SU-DHL-6 (cell line): ENCODE data around the gene ZBTB6.
"Not testable (repeated sequence)": the region's sequence is repeated elsewhere in the genome, so short reads cannot be mapped to it uniquely, and the experiment has no call there.

ENCODE experiments used
- H2AFZ ChIP-seq: fragments of 200-600 bp; sonication (generic); 2 replicates; pipeline ENCODE4 v1.6.1; 2014; ENCODE audit warnings: low read depth, mild to moderate bottlenecking, moderate library complexity, mixed read lengths, antibody characterized with exemption, low read length; ENCODE audit not compliant: severe bottlenecking
- H3F3A ChIP-seq: fragments of 200-600 bp; shearing (Covaris generic); 2 replicates; pipeline ENCODE4 v1.6.0; 2016; ENCODE audit warnings: antibody characterized with exemption, mild to moderate bottlenecking; ENCODE audit not compliant: insufficient read depth
- H3K27ac ChIP-seq: fragments of 200-600 bp; sonication (generic); 2 replicates; pipeline ENCODE4 v1.5.1; 2016; ENCODE audit warnings: low read depth, mild to moderate bottlenecking, low read length, moderate library complexity, mixed read lengths
- H3K27me3 ChIP-seq: fragments of 200-600 bp; sonication (generic), shearing (Covaris generic); 2 replicates; pipeline ENCODE4 v1.6.0; 2014; ENCODE audit warnings: mild to moderate bottlenecking, low read length
- H3K36me3 ChIP-seq: fragments of 200-600 bp; sonication (generic); 2 replicates; pipeline ENCODE4 v1.6.1; 2014; ENCODE audit warnings: mild to moderate bottlenecking, low read length, mixed read lengths
- H3K4me2 ChIP-seq: fragments of 300-600, 200-600 bp; shearing (Covaris generic), sonication (generic); 2 replicates; pipeline ENCODE4 v1.6.0; 2014; ENCODE audit warnings: low read length, low read depth, mild to moderate bottlenecking; ENCODE audit not compliant: poor library complexity, severe bottlenecking
- H3K4me3 ChIP-seq: fragments of 200-600 bp; sonication (generic); 2 replicates; pipeline ENCODE4 v1.5.1; 2014; ENCODE audit warnings: antibody characterized with exemption, low read length, mild to moderate bottlenecking, mixed read lengths; ENCODE audit not compliant: insufficient read depth, poor library complexity, severe bottlenecking
- H3K79me2 ChIP-seq: fragments of 200-600 bp; sonication (generic); 2 replicates; pipeline ENCODE4 v1.6.1; 2014; ENCODE audit warnings: mild to moderate bottlenecking, low read length, moderate library complexity; ENCODE audit not compliant: insufficient read depth
- H3K9ac ChIP-seq: fragments of 200-600 bp; sonication (generic); 2 replicates; pipeline ENCODE4 v1.7.0; 2014; ENCODE audit warnings: mild to moderate bottlenecking, low read length
- H3K9me2 ChIP-seq: fragments of 200-600 bp; sonication (generic); replicated peaks from 2 replicates; pipeline ENCODE4 v1.6.1; 2014; ENCODE audit warnings: low read length; ENCODE audit not compliant: insufficient read depth
- H3K9me3 ChIP-seq: fragments of 200-600 bp; sonication (generic); 2 replicates; pipeline ENCODE4 v1.6.1; 2014; ENCODE audit warnings: low read length, mixed read lengths; ENCODE audit not compliant: insufficient read depth
- H4K20me1 ChIP-seq: fragments of 200-600 bp; sonication (generic); 2 replicates; pipeline ENCODE4 v1.6.1; 2014; ENCODE audit warnings: low read depth, mild to moderate bottlenecking, antibody characterized with exemption, low read length, moderate library complexity, mixed read lengths
- EZH2phosphoT487 ChIP-seq: fragments of 200-600 bp; sonication (generic), shearing (Covaris generic); conservative IDR thresholded peaks from 2 replicates; pipeline ENCODE4 v1.6.1; 2018; ENCODE audit warnings: mild to moderate bottlenecking, antibody characterized with exemption, low read length, moderate library complexity, mixed read lengths
- TF ChIP-seq, protein P1 (sequence below): fragments of 200-600 bp; sonication (generic); IDR thresholded peaks from one replicate; pipeline ENCODE4 v1.5.1; 2017; ENCODE audit warnings: antibody characterized with exemption, mild to moderate bottlenecking, low read length, moderate library complexity; ENCODE audit not compliant: insufficient read depth, poor library complexity, severe bottlenecking

The ZBTB6 gene

DNA sequence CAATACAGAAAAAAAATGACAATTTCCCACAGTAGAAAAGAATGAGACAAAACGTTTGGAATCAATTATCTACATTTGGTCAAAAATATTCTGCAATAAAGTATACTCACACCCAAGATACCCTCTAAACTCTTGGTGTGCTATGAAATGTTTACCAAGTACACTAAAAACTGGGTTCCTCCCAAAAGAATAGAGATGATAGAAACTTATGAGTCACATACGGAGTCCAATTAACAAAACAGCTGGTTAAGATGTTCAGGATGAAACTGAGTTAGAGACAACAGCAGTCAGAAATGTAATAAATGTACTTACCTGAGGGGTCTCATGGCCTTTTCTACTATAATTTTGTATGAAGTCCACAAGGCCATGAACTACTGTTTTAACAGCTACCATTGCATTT is 33.7 kb downstream of the ZBTB6 start:
- Histone ChIP-seq H3K9me2 (no peaks in the 10 kb centered on the region), H4K20me1 (no peaks in the 10 kb centered on the region), H3K4me2 (no peak overlapping the region), H3K9me3 (no peaks in the 10 kb centered on the region), H2AFZ (no peak overlapping the region), H3K27ac (no peak overlapping the region), H3K4me3 (no peak overlapping the region), H3K79me2 (no peaks in the 10 kb centered on the region), H3K27me3 (no peaks in the 10 kb centered on the region), H3K9ac (no peak overlapping the region), H3K36me3 (peaks cover 57% of the 10 kb centered on the region), H3F3A (no peaks in the 10 kb centered on the region)
- TF ChIP-seq, protein P1, sequence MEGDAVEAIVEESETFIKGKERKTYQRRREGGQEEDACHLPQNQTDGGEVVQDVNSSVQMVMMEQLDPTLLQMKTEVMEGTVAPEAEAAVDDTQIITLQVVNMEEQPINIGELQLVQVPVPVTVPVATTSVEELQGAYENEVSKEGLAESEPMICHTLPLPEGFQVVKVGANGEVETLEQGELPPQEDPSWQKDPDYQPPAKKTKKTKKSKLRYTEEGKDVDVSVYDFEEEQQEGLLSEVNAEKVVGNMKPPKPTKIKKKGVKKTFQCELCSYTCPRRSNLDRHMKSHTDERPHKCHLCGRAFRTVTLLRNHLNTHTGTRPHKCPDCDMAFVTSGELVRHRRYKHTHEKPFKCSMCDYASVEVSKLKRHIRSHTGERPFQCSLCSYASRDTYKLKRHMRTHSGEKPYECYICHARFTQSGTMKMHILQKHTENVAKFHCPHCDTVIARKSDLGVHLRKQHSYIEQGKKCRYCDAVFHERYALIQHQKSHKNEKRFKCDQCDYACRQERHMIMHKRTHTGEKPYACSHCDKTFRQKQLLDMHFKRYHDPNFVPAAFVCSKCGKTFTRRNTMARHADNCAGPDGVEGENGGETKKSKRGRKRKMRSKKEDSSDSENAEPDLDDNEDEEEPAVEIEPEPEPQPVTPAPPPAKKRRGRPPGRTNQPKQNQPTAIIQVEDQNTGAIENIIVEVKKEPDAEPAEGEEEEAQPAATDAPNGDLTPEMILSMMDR = no peak
- TF ChIP-seq EZH2phosphoT487 = no peak

DNA sequence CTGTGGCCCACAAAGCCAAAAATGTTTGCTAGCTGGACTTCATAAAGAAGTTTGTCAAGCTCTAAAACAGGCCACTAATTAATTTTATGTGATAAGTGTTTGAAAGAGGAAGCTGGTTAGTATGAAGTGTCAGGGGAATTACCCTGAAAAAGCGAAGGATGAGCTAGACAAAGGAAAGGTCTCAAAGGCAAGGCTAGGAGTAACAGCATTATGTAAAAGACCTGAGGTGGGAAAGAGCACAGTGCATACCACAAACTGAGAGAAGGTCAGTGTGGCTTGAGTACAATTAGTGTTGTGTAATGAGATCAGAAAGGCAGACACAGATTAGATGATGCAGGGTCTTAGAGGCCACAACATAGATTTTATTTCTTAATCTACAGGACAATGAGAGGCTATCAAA is 37.6 kb downstream of the ZBTB6 start:
- Histone ChIP-seq H2AFZ (no peak overlapping the region), H3K36me3 (peaks cover 47% of the 10 kb centered on the region), H3K9me3 (no peaks in the 10 kb centered on the region), H3K4me3 (no peak overlapping the region), H3K27ac (no peak overlapping the region), H3K9ac (no peak overlapping the region), H3K9me2 (no peaks in the 10 kb centered on the region), H4K20me1 (no peaks in the 10 kb centered on the region), H3K27me3 (no peaks in the 10 kb centered on the region), H3F3A (no peaks in the 10 kb centered on the region), H3K79me2 (no peaks in the 10 kb centered on the region), H3K4me2 (no peak overlapping the region)
- TF ChIP-seq, protein P1 = no peak
- TF ChIP-seq EZH2phosphoT487 = no peak

DNA sequence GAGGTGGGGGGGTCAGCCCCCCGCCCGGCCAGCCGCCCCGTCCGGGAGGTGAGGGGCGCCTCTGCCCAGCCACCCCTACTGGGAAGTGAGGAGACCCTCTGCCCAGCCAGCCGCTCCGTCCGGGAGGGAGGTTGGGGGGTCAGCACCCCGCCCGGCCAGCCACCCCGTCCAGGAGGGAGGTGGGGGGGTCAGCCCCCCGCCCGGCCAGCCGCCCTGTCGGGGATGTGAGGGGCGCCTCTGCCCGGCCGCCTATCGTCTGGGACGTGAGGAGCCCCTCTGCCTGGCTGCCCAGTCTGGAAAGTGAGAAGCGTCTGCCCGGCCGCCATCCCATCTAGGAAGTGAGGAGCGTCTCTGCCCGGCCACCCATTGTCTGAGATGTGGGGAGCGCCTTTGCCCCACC is 45.8 kb downstream of the ZBTB6 start:
- H3K4me3 ChIP-seq, H3K9me3 ChIP-seq, H3K9me2 ChIP-seq, H2AFZ ChIP-seq, H4K20me1 ChIP-seq, H3K27me3 ChIP-seq, H3F3A ChIP-seq, H3K79me2 ChIP-seq, H3K27ac ChIP-seq, H3K9ac ChIP-seq, H3K4me2 ChIP-seq: not testable (repeated sequence)
- H3K36me3 ChIP-seq = peaks cover 15% of the 10 kb centered on the region; the same call in 1 of the 2 replicates

DNA sequence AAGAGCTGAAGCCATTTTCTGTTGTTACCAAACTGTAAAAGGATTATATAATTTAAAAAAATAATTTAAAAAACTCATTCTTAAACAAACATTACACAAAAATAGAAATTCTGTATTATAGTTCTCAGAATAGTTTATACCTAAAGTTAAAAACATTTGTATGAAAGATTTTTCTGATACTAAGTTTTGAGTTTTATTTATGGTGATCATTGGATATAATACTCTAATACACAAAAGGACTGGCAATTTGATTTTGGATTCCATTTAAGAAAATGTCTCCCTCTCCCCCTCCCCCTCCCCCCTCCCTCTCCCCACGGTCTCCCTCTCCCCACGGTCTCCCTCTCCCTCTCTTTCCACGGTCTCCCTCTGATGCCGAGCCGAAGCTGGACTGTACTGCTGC is 47.0 kb downstream of the ZBTB6 start:
- Histone ChIP-seq H3K9me2 (no peaks in the 10 kb centered on the region), H3K9ac (no peak overlapping the region), H2AFZ (no peak overlapping the region), H3F3A (no peaks in the 10 kb centered on the region), H3K4me3 (no peak overlapping the region), H3K27ac (no peak overlapping the region), H3K9me3 (no peaks in the 10 kb centered on the region), H3K36me3 (peaks cover 20% of the 10 kb centered on the region; the same call in 1 of the 2 replicates), H3K4me2 (no peak overlapping the region), H3K79me2 (no peaks in the 10 kb centered on the region), H4K20me1 (no peaks in the 10 kb centered on the region), H3K27me3 (no peaks in the 10 kb centered on the region)
- no peak for TF ChIP-seq EZH2phosphoT487
- TF ChIP-seq, protein P1 = no peak
